GM23338 (cell line): ENCODE results near the gene GRAMD2B. TPM values are rescaled to one million over a fixed set of nuclear protein-coding genes. Genes with fewer than 3 reads are reported as not detected.
A peak's percentile ranks its signal among the peaks of the same experiment; 100 is the strongest.

Experiments used
- ATAC-seq: fragments of 200-7000 bp; cut with Tn5 transposase; 3 replicates; pipeline ENCODE4 v1.9.1; 2020
- DNase-seq: peaks from one replicate; pipeline ENCODE4 v3.0.0-alpha.2; 2015; ENCODE audit warnings: low spot score
- H2AFZ ChIP-seq: fragments of 200-600 bp; sonication (generic); 2 replicates; pipeline ENCODE4 v1.8.0; 2016; ENCODE audit warnings: antibody characterized with exemption, mild to moderate bottlenecking, moderate library complexity
- H3F3A ChIP-seq: fragments of 200-600 bp; sonication (generic); replicated peaks from 2 replicates; pipeline ENCODE4 v1.8.0; 2017; ENCODE audit warnings: antibody characterized with exemption, mixed run types, low read depth
- H3K27ac ChIP-seq: fragments of 200-600 bp; sonication (generic); 2 replicates; pipeline ENCODE4 v1.6.1; 2016; ENCODE audit warnings: low read depth
- H3K27me3 ChIP-seq: fragments of 200-600 bp; sonication (generic); 2 replicates; pipeline ENCODE4 v1.8.0; 2016; ENCODE audit warnings: mild to moderate bottlenecking, mixed run types, moderate library complexity; ENCODE audit not compliant: insufficient read depth
- H3K36me3 ChIP-seq: fragments of 200-600 bp; sonication (generic); 2 replicates; pipeline ENCODE4 v1.8.0; 2016; ENCODE audit warnings: mild to moderate bottlenecking; ENCODE audit not compliant: insufficient read depth
- H3K4me1 ChIP-seq: fragments of 200-600 bp; sonication (generic); 2 replicates; pipeline ENCODE4 v1.8.0; 2016; ENCODE audit warnings: mild to moderate bottlenecking, moderate library complexity; ENCODE audit not compliant: insufficient read depth
- H3K4me2 ChIP-seq: fragments of 200-600 bp; sonication (generic); 2 replicates; pipeline ENCODE4 v1.7.1; 2017; ENCODE audit warnings: mixed run types
- H3K4me3 ChIP-seq: fragments of 200-600 bp; sonication (generic); 2 replicates; pipeline ENCODE4 v1.6.1; 2016; ENCODE audit warnings: mixed run types
- H3K79me2 ChIP-seq: fragments of 200-600 bp; sonication (generic); replicated peaks from 2 replicates; pipeline ENCODE4 v1.8.0; 2017; ENCODE audit warnings: mild to moderate bottlenecking; ENCODE audit not compliant: insufficient read depth
- H3K9me2 ChIP-seq: fragments of 200-600 bp; sonication (generic); 2 replicates; pipeline ENCODE4 v1.8.0; 2017; ENCODE audit not compliant: insufficient read depth
- H4K20me1 ChIP-seq: fragments of 200-600 bp; sonication (generic); replicated peaks from 2 replicates; pipeline ENCODE4 v1.8.0; 2017; ENCODE audit warnings: mild to moderate bottlenecking; ENCODE audit not compliant: insufficient read depth
- H3K27ac Mint-ChIP-seq: 2 replicates; pipeline ENCODE4 v1.8.0; 2020; ENCODE audit warnings: inconsistent platforms, mild to moderate bottlenecking, moderate library complexity, mixed read lengths
- H3K27me3 Mint-ChIP-seq: 3 replicates; pipeline ENCODE4 v1.8.0; 2022; ENCODE audit warnings: low read depth, mild to moderate bottlenecking, moderate library complexity, mixed read lengths, inconsistent platforms; ENCODE audit not compliant: insufficient read depth, poor library complexity
- H3K36me3 Mint-ChIP-seq: 3 replicates; pipeline ENCODE4 v1.8.0; 2021; ENCODE audit warnings: low read depth, mild to moderate bottlenecking, inconsistent platforms, moderate library complexity, mixed read lengths
- H3K4me1 Mint-ChIP-seq: 3 replicates; pipeline ENCODE4 v1.8.0; 2020; ENCODE audit warnings: mild to moderate bottlenecking, inconsistent platforms, mixed read lengths
- H3K4me3 Mint-ChIP-seq: 3 replicates; pipeline ENCODE4 v1.8.0; 2021; ENCODE audit warnings: moderate library complexity, mild to moderate bottlenecking, inconsistent platforms, mixed read lengths
- H3K9me3 Mint-ChIP-seq: 3 replicates; pipeline ENCODE4 v1.8.0; 2020; ENCODE audit warnings: moderate library complexity, mild to moderate bottlenecking, inconsistent platforms, mixed read lengths
- CREB1 ChIP-seq: fragments of 250-450 bp; sonication (Bioruptor Pico); IDR thresholded peaks from 2 replicates; pipeline ENCODE4 v1.5.0; 2020; ENCODE audit warnings: low read depth, mild to moderate bottlenecking, moderate library complexity
- CTCF ChIP-seq, 2 experiments: fragments of 200-600 bp in 1 of 2; sonication (generic) in 1 of 2; conservative IDR thresholded peaks; 2 replicates each; pipeline versions ENCODE4 v1.5.1 to v1.6.1; 2016 to 2017; ENCODE audit warnings: antibody characterized with exemption in 2 of 2, low read depth in 2 of 2, mild to moderate bottlenecking in 2 of 2, moderate library complexity in 1 of 2
- ETS1 ChIP-seq: IDR thresholded peaks from 2 replicates; pipeline ENCODE4 v1.6.1; 2016; ENCODE audit warnings: antibody characterized with exemption
- EZH2 ChIP-seq: fragments of 200-600 bp; sonication (generic); IDR thresholded peaks from one replicate; pipeline ENCODE4 v1.8.0; 2017; ENCODE audit warnings: antibody characterized with exemption, mild to moderate bottlenecking, low read depth; ENCODE audit not compliant: unreplicated experiment
- EZH2phosphoT487 ChIP-seq: fragments of 200-600 bp; sonication (generic); IDR thresholded peaks from one replicate; pipeline ENCODE4 v1.8.1; 2018; ENCODE audit warnings: antibody characterized with exemption; ENCODE audit not compliant: unreplicated experiment
- NANOG ChIP-seq: IDR thresholded peaks from 2 replicates; pipeline ENCODE4 v1.6.1; 2016; ENCODE audit warnings: antibody characterized with exemption, borderline replicate concordance
- POLR2AphosphoS5 ChIP-seq: IDR thresholded peaks from 2 replicates; pipeline ENCODE4 v1.6.1; 2016; ENCODE audit warnings: antibody characterized with exemption, low read depth
- REST ChIP-seq: IDR thresholded peaks from one replicate; pipeline ENCODE4 v1.6.1; 2018; ENCODE audit warnings: antibody characterized with exemption; ENCODE audit not compliant: unreplicated experiment
- STAT1 ChIP-seq: IDR thresholded peaks from one replicate; pipeline ENCODE4 v1.6.1; 2016; ENCODE audit warnings: antibody characterized with exemption; ENCODE audit not compliant: unreplicated experiment
- ZNF114 ChIP-seq: fragments of 250-450 bp; sonication (Bioruptor Pico); IDR thresholded peaks from 2 replicates; pipeline ENCODE4 v1.5.0; 2020; ENCODE audit warnings: mild to moderate bottlenecking, moderate library complexity
- ZNF331 ChIP-seq: fragments of 250-450 bp; sonication (Bioruptor Pico); IDR thresholded peaks from 2 replicates; pipeline ENCODE4 v1.5.0; 2020; ENCODE audit warnings: low read depth, mild to moderate bottlenecking, moderate library complexity
- ZNF462 ChIP-seq: fragments of 250-450 bp; sonication (Bioruptor Pico); IDR thresholded peaks from 2 replicates; pipeline ENCODE4 v1.5.0; 2020; ENCODE audit warnings: mild to moderate bottlenecking, moderate library complexity
- polyA plus RNA-seq: library from polyadenylated mRNA; unstranded; fragments of >200 nt; fragmentation: Nextera tagmentation; extraction: Ambion mirVana; gene quantifications from 2 replicates; pipeline ENCODE4 v1.2.1, GENCODE V29; 2016
- total RNA-seq: library from RNA; depleted of rRNA; stranded (reverse); fragments of >200 nt; shearing (Covaris generic); gene quantifications from 2 replicates; pipeline ENCODE4 v1.2.3, GENCODE V29; 2014

The GRAMD2B gene
- total and polyA plus RNA-seq, 2 experiments from 2014 or later, result 9.7 to 16.9 TPM

- no peak overlapping the region for H3K27ac ChIP-seq
- no peaks in the 10 kb centered on the region for H3K79me2 ChIP-seq
- H3K4me1 ChIP-seq, result peaks cover 7% of the 10 kb centered on the region
- H3K4me3 ChIP-seq, result no peak overlapping the region
- H3K4me2 ChIP-seq, result no peak overlapping the region; the same call in 1 of the 2 replicates
- H3K27ac Mint-ChIP-seq, result no peak overlapping the region
- peaks cover 4% of the 10 kb centered on the region for H3K4me1 Mint-ChIP-seq
- H3K9me3 Mint-ChIP-seq, result peaks cover 4% of the 10 kb centered on the region; the same call in 1 of the 3 replicates
- no peaks in the 10 kb centered on the region; the same call in 1 of the 2 replicates for H3K9me2 ChIP-seq
- no peak for DNase-seq
- H3K36me3 ChIP-seq, result no peaks in the 10 kb centered on the region
- no peak; the same call in 2 of the 3 replicates for ATAC-seq
- no peaks in the 10 kb centered on the region for H3K36me3 Mint-ChIP-seq
- H3K27me3 ChIP-seq, result no peaks in the 10 kb centered on the region
- no peak overlapping the region for H3K4me3 Mint-ChIP-seq
- TF ChIP-seq ZNF462 (no peak), CREB1 (CRISPR knock-in tag) (no peak), ZNF114 (CRISPR knock-in tag) (no peak), REST (no peak), NANOG (no peak), STAT1 (no peak), EZH2phosphoT487 (no peak), POLR2AphosphoS5 (no peak), ETS1 (no peak), ZNF331 (CRISPR knock-in tag) (no peak), CTCF (conservative IDR thresholded peaks at IDR 0.05; ENCODE audit: low read depth in 2 of 2) (no peak), EZH2 (no peak)
- peaks cover 3% of the 10 kb centered on the region for H3K27me3 Mint-ChIP-seq
- H4K20me1 ChIP-seq, result no peaks in the 10 kb centered on the region
- H3F3A ChIP-seq, result no peaks in the 10 kb centered on the region
- peak overlapping the region; percentile 64 for H2AFZ ChIP-seq
Observed at GRCh38 chr5:126519637-126520592, 96.7 kb downstream of the GRAMD2B start.
